ENCODE measurements around the gene KLHL2.
"Not testable (repeated sequence)": the region's sequence is repeated elsewhere in the genome, so short reads cannot be mapped to it uniquely, and the experiment has no call there.

DNA sequence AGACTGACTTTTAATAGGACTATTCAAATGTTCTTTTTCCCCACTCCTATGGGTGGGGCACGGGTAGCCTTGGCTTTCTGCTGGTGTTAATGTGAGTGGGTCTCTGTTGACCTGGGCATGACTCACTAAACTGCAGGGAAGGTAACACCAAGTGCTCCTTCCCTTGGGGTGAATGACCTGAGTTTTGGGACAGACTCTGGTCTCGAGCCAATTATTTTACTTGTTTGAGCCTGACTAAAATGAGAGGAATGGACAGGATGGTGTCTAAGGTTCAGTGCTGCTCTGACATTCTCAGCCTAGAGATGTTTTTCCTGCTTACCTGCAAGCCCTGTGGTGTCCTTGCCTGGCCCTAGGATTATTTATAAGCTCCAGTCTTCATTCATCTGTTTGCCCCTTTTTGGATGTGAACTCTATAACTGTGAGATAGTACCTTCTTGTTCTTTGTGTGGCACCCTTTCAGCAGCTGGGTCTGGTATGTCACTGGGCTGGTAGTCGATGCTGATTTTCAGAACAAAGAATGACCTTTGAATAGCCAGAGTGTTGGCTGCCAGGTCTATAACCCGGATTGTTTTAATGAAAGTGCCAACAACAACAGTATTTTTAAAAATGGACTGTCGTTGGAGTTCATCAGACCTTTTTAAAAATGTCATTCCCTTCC, 14.8 kb downstream of the KLHL2 start:
- TF ChIP-seq, protein P1, sequence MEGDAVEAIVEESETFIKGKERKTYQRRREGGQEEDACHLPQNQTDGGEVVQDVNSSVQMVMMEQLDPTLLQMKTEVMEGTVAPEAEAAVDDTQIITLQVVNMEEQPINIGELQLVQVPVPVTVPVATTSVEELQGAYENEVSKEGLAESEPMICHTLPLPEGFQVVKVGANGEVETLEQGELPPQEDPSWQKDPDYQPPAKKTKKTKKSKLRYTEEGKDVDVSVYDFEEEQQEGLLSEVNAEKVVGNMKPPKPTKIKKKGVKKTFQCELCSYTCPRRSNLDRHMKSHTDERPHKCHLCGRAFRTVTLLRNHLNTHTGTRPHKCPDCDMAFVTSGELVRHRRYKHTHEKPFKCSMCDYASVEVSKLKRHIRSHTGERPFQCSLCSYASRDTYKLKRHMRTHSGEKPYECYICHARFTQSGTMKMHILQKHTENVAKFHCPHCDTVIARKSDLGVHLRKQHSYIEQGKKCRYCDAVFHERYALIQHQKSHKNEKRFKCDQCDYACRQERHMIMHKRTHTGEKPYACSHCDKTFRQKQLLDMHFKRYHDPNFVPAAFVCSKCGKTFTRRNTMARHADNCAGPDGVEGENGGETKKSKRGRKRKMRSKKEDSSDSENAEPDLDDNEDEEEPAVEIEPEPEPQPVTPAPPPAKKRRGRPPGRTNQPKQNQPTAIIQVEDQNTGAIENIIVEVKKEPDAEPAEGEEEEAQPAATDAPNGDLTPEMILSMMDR (IDR thresholded peaks at IDR 0.05 in 4 of 5, conservative IDR thresholded peaks at IDR 0.05 in 1 of 5) = not testable (repeated sequence)
- TF ChIP-seq POLR2A (IDR thresholded peaks at IDR 0.05) = not testable (repeated sequence)
